Right hindlimb (tissue), 1 donor: Measurements from ENCODE around the gene CHN2.
"Not testable (repeated sequence)": the region's sequence is repeated elsewhere in the genome, so short reads cannot be mapped to it uniquely, and the experiment has no call there.

Source experiments
- DNase-seq: peaks from one replicate; pipeline ENCODE4 v3.0.0-alpha.2; 2018

CHN2 gene

DNA sequence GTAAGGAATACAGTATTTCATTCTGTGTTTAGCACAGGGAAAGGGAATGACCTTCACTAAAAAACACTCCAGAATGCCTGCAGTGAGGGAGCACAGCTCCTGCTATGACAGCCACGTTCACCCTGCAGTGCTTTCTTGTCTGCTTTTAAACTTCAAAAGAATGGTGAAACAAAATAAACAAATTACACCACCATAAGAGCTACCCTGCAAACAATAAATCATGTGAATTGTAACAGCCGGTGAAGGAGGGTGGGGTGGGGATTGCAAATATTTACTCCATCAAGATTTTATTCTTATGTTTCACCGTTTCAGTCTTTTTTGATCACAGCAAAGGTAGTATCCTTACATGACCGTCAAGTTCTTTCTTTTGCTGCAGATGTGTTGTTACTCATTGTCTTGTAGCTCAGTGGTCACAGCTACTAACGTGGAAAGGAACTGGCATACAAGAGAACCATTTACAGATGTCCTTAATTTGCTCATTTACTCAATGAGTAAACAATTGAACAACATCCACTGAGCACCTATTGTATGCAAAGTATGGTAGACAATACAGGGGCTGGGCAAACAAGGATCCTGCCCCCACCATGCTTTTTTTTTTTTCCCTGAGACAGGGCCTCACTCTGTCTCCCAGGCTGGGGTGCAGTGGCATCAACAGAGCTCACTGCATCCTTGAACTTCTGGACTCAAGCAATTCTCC lies 4.1 kb upstream of the CHN2 start:
- no peak for DNase-seq

DNA sequence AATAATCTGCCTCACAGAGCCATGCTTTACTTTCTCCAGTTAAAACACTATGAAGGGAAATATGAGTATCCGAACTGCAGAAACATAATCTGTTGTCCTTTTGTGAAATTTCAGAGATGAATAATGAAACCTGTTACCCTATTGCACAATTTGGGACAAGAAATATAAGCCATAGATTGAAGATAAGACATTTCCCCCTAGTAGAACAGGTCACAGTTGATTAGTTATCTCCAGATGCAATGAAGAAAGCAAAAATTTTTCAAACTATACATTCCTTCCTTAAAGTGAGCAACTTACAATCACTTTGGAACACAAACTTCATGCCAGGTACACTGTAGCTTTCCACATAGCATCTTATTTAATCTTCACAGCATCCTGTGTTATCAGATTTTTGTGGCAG lies 2.3 kb upstream of the CHN2 start:
- no peak for DNase-seq

DNA sequence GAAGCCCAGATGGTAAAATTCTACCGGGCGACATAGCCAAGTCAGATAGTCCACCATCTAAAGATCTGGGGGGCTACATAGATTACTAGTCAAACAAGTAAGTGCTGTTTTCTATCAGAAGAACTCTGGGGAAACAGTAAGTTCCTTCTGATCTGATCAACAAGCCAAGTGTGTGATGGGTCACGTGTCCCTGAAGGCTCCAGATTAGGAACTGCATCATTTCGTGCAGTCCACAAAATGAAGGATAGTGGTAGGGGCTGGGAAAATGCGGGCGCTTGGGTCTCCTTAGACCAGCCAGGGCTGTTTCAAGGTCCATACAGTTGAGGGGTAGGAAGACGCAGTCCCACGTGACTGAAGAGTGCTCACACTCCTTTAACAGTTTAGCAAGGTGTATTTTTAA lies 1.8 kb upstream of the CHN2 start:
- no peak for DNase-seq

DNA sequence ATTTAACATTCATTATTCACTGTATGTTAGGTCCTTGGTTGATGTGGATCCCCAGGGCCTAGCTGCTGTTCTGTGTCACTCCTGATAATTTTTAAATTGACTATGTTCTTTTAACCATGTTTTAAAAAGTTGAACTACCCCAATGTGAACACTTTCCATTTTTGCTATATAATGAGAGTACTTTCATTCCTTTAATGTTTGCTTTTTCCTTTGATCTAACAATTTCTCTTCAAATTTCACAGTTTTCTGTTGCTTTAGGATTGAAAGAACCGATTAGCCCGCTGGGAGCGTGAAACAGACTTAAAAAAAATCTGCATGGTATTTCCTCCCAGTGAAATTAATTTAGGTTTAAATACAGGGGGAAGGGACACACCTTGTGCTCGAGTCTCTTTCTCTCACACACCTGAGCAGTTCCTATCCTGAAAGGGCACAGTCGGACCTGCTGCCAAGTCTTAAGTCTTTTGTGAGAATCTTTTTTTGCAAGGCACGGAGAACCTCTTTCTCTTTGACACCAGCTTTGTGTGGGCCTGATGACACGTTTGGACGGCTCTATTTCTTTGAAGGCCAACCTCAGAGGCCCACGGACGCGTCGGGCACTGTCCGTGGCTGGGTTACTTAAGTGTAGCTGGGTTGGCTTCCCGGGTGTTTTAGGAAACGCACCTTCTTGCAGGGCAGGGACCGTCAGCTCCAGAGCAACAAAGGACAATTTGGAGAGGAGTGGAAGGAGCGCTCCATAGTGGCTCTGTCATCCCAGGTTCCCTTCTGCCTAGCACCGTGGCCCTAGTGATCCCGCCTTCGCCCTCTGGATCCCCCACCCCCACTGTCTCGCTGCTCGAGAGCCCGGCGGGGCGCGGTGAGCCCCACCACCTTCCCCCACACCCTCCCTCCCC lies 1.0 kb upstream of the CHN2 start:
- DNase-seq = no peak

DNA sequence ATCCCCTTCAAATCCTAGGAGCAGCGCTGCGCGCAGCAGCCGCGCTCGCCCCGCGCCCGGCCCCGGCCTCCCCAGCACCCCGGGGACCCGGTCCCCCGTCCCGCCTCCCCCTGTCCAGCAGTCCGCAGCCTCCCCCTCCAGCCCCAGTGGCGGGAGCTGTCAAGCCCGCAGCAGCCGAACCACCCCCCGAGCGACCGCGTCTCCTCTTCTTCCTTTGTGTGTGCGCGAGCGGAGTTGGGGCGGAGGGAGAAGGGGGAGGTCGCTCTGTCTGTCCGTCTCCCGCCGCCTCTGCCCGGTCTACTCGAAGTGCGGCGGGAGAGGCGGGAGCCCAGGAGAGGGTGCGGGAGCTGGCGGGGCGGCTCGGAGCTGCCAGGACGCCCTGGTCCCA lies 375 bp upstream of the CHN2 start:
- DNase-seq = peak; percentile 52

DNA sequence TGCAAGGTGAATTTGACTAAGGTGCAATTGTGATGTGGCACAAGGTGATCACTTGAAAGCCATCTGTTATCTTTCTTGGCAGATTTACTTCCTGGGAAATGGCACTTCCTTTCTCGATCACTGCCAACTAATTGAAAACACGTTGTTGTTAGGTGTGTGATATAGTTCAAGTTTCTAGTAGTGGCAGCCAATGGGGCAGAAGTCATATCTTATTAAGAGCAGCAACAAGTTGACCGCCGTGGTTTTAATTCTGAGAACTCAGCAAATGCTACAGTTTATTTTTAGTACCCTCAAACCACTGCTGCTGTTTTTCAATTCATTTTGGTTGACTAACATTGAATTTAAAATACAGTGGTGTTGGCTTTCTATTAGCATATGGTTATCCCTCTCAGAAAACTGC lies 1.6 kb downstream of the CHN2 start:
- DNase-seq = no peak

DNA sequence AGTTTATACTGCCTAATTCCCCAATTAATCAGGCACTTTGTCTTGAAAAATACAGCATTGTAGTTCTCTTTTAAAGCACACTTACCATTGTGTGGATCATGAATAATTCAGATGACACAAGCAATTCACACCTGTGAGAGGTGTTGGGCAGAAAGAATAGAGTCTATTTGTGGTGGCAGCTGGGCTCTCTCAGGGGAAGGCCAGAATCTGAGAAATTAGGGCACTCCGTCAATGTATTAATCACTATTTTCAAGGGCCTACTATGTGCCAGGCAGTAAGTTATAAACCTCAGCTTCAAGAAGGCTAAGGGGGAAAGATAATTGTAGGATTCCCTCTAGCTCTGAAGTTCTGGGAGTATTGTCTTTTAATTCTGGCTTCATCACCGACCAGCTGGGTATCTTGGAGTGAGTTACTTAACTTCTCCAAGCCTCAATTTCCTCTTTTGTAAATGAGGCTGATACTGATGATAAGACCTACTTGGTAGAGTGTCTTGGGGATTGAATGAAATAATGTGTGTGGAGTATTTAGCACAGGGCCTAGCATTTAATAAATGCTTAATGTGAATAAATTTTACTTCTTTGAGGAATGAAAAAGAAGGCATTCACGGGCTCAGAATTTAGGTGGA lies 2.5 kb downstream of the CHN2 start:
- DNase-seq = no peak

DNA sequence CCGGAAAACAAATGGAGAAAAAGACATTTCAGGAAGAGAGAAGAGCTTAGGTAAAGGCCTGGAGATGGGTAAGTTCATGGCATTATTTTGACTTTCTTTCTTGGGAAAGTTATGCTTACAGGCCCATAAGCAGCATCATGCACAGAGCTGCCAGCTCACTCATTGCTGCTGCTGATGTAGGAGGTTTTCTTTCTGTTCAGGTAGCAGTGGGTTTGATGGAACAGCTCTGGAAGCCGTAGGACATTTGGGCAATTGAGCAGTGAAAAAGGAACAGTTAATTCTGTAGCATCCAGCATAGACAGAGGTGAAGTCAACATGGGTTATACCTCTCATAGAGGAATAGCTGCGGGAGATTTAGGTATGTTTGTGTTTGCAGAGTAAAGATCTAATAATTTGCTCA lies 3.3 kb downstream of the CHN2 start:
- DNase-seq = no peak

DNA sequence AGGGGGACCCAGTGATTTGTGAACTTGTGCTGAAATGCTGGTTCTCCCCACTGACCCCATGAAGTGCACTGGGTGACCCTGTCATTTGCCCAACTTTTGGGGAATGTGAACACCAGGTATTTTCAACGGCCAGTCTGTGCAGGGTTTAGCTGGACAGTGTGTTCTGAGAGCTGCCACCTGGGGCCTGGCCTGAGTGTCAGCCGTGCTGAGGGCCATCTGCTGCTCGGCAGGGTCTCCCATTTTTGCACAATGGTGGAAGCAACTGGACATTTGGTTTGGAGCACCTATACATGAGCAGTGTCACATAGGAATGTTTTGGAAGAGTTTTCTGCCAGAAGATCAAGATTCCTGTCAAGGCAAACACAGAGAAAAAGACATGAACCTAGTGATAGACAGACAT lies 5.2 kb downstream of the CHN2 start:
- DNase-seq = no peak

DNA sequence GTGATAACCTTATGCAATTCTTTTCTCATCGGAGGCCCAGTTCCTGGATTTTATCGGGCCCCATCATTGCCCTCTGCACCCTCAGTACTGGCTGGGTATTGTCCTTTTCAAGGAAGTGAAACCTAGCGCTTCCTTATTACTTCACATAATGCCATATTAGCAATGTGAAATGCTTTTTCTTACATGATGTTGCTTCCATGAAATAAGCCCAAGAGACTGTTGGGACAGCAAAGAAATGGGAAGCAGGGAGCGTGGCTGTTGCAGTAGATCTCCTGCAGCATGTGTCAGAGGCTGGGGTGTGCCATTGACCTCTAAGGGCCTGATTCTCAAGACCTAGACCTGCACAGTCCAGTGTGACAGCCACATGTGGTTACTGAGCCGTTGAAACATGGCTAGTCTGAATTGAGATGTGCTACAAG lies 8.1 kb downstream of the CHN2 start:
- no peak for DNase-seq

DNA sequence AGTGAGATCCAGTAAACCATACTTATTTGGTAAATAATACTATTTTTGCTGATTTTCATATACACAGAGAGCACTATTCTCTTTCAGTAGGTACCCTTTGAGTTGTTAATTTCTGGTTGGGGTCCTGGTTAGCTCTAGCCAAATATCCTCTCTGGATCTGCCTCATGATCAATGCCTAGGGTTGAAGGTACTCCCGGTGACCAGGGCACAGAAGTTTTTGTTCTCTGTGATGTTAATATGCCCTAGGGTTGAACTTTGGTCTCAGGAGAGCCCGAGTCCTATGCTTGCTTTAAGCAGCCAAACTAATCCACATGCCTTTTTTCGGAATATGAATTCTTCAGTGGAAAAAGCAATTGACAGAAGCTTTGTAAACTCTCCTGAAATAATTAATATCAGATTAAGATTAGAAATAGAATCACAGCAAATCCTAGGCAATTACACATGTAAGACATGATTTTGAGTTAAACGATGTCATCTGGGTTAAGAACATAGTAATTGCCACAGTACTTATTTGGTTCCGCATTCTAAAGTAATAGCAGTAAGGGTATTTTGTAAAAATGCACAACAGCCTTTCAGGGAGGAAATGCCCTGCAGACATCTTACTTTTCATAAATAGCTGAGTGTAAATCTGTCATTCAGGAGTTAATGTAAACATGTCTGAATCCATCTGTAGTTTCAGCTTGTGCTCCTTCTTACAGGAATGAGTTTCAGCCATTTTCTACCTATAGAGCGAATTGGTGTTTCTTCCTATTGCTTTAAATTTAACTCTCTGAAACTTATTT lies 10.1 kb downstream of the CHN2 start:
- DNase-seq = no peak

DNA sequence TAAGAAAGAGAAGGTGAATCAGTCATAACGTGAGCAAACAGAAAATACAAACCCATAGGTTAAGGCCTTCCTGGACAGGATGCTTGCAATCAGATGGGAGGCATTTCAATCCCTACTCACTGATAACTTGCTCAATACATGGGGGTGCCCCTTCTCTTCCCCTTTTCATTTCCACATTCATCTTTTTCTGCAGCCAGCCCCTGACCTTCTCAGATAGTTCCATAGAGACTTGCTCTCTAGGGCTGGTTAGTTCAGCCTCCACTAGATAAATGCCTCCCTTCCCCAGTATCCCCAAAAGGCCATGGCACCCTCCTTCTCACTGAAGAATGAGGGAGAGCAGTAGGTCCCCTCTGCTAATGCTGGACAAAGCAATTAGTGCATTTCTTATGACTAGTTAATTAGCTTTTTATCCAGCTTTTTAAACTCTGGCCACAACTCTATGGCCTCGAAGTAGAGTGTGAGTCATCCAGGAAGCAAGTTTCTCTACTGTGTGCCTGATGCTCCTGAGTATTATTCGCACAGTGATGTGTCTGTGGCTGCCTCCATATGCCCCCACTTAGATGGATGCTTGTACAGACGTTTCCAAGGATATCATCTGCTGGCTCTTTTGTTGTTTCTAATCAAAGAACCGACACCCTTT lies 12.7 kb downstream of the CHN2 start:
- no peak for DNase-seq

DNA sequence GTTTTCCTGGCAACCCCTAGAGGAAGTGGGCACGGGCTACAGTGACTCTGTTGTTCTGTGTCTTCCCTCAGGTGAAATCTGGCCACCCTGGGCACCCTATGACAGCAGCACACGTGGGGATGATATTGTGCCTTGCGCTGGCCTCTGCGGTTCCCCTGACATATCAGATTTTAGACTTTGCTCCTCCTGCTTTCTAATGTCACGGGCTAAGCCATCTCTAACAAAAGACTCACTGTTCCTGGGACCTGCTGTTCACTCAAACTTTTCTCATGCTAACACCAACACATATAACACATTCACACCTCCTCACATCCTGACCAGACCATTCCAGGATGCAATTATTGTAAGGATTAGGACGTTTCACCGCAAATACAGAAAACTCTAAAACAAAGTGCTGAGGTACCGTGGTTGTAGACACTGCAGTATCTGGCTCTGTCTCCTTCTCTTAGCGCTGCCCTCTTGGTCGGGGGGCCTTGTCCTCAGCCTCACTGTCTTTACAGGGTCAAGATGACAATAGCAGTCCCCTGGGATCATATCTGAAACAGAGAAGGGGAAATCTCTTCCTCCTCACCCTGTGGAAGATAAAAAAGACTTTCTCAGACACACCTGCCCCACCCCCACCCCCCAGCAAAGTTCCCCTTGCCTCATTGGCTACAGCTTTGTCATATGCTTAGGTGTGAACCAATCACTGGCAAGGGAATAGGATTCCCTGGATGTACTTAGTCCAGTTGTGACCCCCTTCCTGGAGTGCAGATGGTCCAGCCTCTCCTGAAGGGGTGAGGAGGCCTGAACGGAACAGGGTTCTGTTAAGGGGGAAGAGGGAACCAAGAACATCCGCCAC lies 14.1 kb downstream of the CHN2 start:
- DNase-seq = no peak

DNA sequence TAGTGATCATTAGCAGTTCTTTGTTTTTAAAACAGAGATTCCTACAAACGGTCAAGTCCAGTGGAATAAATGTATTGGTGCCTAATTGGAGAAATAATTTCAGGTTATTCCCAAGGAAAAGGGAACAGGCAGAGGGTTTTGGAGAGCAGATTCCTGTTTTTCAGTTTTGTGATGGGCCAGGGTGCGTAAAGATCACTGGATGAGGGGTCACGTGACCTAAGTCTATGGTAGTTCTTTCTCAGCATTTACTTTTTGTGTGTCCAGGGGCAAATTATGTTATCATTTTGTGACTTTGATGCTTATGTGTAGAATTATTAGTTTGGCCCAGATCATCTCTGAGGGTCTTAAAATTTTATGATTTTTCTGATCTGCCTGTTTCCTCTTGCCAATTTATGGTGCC lies 15.2 kb downstream of the CHN2 start:
- DNase-seq = no peak

DNA sequence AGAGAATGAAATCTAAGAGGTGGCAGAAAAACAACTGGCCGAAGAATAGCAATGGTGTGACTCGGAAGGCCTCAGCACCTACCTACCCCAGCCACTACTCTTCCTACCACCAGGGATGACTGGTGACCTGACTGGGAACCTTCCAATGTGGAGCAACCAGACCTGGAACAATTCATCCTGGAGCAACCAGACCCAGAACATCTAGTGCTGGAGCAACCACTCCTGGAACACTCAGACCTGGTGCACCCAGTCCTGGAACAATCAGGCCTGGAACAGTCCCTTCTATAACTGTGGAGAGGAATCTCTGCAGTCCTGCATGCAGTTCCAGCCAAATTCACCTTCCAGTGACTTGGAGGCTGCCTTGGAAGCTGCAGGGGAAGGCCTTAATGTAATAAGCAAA lies 18.2 kb downstream of the CHN2 start:
- DNase-seq = not testable (repeated sequence)

DNA sequence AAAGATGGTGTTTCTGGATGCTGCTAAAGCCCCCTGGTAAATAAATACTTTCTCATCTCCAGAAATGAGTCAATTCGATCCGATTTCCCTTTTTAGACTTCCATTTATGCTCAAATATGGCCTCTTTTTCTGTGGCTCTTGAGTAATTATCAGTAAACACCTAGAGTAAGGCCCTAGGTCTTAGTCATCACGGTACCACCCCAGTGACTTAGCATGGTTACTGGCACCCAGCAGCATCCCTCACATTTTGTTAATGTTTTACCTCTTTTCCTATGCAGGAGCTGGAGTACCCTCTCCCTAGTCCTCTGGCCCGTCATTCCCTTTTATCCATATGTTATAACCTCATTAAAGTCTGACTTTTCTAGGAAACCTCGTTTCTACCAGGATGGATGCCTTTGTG lies 19.5 kb downstream of the CHN2 start:
- DNase-seq = no peak

DNA sequence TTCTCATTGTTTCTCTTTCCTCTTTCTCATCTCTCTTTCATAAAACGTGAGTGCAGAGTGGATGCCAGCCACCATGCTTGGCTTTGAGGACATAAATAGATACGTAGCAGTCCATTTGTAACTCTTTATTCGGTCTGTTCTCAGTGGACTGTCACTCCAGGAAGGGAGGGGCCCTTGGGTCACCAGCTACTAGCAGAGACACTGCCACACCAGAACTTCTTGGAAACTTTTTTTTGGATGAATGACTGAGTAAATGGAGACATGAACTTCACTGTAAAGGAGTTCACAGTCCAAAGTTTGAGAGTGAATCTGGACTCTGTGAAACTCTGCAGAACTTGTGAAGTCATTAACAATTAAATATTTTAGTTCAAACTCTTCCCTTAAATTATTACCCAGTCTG lies 20.2 kb downstream of the CHN2 start:
- no peak for DNase-seq

DNA sequence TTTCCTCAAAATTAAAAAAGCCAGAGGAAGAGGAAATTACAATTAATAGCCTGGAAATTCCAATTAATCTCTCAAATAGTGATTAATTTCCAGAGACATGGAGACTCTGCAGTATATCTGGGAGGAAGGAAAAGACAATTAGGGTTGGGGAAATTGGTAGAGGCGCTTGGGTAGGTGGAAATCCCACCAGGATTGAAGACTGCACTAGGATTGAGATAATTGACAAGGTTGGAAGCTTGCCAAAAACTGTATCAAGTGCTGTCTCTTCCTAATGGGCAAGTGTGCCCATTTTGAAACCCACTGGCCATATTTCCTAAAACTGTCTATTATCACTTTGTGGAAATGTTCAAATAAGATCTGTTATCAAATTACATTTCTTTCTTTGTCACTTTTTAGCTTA lies 21.6 kb downstream of the CHN2 start:
- no peak for DNase-seq

DNA sequence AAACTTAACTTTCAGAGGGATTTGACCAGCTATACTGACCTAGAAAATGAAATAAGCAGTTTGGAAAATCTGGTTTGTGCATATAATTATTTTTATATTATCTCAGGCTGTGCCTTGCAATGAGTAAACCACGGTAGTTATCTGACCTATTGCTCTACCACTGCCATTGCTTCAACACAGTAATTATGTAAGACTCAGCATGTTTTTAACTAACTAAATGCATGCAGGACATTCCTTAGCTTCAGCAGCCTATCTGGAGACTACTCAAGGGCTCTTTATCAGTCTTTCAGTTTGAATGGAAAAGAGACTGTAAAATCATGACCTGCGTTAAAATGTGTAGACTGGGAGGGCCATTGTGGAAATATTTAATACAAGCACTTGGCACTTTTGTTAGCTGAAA lies 22.5 kb downstream of the CHN2 start:
- no peak for DNase-seq

DNA sequence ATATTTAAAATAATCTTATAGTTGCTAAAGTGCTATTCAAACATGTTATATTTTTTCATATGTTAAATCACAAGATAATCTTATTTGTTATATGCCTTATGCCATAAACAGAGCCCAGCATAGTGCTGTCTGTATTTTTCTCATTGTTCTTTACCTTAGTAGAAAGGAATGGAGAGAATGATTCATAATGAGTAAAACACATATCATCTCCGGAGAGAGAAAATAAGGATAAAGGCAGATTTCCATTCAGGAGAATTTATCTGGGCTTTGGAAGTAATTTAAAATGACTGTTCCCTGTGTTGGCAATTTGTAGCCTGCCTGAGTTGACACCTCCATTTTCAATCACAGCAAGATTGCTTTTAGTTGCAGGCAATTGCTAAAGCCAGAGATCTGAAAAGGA lies 30.2 kb downstream of the CHN2 start:
- no peak for DNase-seq

DNA sequence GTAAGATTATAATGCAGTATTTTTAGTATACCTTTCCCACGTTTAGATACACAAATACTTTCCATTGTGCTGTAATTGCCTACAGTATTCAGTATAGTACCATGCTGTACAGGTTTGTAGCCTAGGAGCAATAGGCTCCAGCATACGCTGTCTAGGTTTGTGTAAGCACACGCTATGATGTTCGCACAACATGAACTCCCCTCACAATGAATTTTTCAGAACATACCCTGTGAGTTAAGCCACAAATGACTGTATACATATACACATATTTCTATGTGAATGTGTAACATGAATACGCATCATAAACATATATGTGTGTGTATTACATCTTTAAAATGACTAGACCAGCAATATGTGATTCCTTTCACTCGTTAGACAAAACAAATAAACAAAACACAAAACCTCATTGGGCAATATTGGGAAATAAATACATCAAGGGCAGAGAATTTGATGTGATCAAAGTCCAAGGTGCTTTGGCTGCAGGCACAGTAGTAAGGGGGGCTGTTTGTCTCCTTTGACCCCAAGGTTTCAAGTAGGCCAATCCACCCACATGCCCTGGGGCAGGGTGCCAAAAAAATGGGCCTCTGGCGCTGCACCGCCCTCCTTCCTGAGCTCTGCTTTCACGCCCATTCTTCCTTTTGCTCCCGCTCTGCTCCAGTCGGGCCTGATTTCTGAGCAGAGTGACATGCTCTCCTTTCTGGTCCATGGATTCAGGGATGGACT lies 33.9 kb downstream of the CHN2 start:
- DNase-seq = no peak
